HG03571 (cell line): ENCODE results near the gene ZP2.
"Not testable (repeated sequence)": the region's sequence is repeated elsewhere in the genome, so short reads cannot be mapped to it uniquely, and the experiment has no call there.

ENCODE experiments used
- ATAC-seq: cut with Tn5 transposase; IDR thresholded peaks from one replicate; pipeline ENCODE4 v1.9.1; 2021; ENCODE audit not compliant: unreplicated experiment

Gene ZP2

DNA sequence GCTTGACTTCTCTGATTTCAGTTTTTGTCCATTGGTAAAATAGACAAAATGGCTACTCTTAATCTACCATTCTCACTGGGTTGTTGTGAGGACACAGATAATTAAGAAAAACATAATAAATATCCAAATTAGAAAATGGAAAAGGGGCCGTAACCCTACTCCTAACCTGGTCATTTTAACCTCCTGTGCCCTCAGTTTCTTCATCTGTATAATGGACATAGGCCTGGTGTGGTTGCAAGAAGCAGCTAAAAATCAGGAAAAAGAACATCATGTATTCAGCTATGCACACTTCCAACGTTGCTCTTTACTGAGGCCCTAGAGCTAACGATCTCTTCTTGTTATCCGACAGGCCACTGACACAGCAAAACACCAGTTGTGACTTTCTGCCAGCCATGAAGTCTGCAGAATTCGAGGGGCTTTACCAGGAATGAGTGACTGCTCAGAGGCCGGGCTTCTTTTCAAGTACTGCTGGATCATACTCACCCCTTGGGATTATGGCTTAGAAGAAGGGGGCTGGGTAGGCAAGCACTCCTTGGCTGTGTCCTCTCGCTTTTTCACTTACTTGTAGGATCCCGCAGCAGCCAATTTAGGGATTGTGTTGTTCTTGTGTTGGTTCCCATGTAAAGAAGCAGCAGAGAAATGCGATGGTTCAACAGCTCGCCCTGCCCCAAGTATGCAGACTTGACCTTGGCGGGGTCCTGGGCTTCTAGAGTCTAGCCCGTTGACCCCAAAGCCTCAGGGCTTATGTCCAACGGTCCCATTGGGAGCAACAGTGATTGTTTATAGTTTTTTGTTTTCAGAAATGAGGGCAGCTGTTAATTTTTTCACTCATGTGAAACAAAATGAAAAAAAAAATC is 32.0 kb downstream of the ZP2 start:
- no peak for ATAC-seq

- ATAC-seq: no peak
Observed at GRCh38 chr16:21175397-21175796, 36.0 kb downstream of the ZP2 start.

DNA sequence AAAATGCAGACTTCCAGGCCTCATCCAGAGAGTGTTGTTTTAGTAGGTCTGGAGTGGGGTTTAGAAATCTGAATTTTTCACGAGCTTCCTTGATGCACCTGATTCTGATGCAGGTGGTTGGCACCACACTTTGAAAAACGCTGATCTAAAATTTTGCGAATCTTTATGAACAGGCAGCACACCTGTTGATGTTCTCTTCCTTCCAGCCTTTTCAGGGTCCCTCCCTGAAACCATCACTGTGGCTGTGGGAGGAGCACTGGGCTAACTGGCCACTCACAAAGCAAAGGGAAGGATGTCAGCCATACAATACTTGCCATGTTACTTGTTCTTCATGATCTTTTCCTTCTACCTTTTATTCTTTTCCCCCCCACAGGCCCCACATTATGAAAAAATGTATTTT is 38.7 kb downstream of the ZP2 start:
- no peak for ATAC-seq

GRCh38 chr16:21170116-21170515 is 41.3 kb downstream of the ZP2 start:
- ATAC-seq: not testable (repeated sequence)

DNA sequence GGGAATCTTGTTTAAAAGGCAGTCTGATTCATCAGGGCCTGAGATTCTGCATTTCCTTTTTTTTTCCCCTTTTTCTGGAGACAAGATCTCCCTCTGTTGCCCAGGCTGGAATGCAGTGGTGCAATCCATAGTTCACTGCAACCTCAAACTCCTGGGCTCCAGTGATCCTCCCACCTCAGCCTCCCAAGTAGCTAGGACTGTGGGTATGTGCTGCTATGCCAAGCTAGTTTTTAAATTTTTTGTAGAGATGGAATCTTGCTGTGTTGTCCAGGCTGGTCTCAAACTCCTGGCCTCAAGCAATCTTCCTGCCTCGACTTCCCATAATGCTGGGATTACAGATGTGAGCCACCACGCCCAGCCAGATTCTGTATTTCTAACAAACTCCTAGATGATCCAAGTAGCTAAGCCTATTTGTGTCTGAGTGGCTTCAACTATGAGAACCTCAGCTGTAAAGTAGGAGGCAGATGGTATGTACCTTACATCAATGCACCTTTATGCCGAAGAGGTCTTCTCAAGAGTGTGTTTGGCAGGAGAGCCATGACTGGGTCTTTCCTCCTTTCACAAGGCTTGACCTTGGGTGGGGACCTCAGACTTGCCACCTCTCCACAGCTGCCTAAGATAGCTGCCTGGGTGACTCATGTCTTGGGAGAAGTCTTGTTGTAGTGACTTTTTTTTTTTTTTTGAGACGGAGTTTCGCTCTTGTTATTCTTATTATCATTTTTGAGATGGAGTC is 42.0 kb downstream of the ZP2 start:
- no peak for ATAC-seq

- ATAC-seq: no peak
Observed at GRCh38 chr16:21167929-21168602, 43.3 kb downstream of the ZP2 start.

GRCh38 chr16:21167360-21167759 is 44.0 kb downstream of the ZP2 start:
- ATAC-seq: no peak

GRCh38 chr16:21166561-21166961 is 44.8 kb downstream of the ZP2 start:
- no peak for ATAC-seq

- no peak for ATAC-seq
Observed at GRCh38 chr16:21164521-21165168, 46.7 kb downstream of the ZP2 start.

DNA sequence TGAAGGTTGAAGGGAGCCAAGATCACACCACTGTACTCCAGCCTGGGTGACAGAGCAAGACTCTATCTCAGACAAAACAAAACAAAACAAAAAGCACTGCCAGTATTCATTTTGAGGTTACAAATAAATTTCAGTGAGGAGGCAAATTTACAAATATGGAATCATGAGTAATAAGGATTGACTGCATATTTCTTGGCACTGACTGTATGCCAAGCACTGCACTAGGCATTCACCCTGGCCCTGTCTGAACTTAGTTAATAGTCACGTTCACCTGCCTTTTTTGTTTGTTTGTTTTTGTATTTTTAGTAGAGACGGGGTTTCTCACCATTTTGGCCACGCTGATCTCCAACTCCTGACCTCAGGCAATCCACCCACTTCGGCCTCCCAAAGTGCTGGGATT is 47.8 kb downstream of the ZP2 start:
- no peak for ATAC-seq

- ATAC-seq: no peak
Observed at GRCh38 chr16:21162661-21163151, 48.7 kb downstream of the ZP2 start.

- no peak for ATAC-seq
Observed at GRCh38 chr16:21161211-21161610, 50.2 kb downstream of the ZP2 start.

- ATAC-seq: no peak
Observed at GRCh38 chr16:21160276-21160675, 51.1 kb downstream of the ZP2 start.

GRCh38 chr16:21159281-21159951 is 52.0 kb downstream of the ZP2 start:
- ATAC-seq: no peak

GRCh38 chr16:21158208-21159110 is 52.9 kb downstream of the ZP2 start, which contains the start of gene LDAF1:
TSS of gene LDAF1 (plus strand) at chr16:21158674. CDS start at chr16:21161183, 2,509 bp downstream.
- peak; percentile 76 for ATAC-seq

- no peak for ATAC-seq
Observed at GRCh38 chr16:21157632-21158031, 53.7 kb downstream of the ZP2 start.

- no peak for ATAC-seq
Observed at GRCh38 chr16:21156767-21157467, 54.5 kb downstream of the ZP2 start.

DNA sequence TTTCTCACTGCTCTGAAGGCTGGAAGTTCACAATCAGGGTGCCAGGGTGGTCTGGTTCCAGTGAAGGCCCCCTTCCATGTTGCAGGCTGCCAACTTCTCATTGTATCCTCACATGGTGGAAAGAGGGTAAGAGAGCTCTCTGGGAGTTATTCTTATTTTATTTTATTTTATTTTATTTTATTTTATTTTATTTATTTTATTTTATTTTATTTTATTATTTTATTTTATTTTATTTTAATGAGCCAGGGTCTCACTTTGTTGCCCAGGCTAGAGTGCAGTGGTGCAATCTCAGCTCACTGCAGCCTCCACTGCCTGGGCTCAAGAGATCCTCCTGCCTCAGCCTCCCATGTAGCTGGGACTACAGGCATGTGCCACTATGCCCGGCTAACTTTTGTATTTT is 55.4 kb downstream of the ZP2 start:
- ATAC-seq: not testable (repeated sequence)
